Dendritic cell treated with granulocyte-macrophage colony-stimulating factor and Interleukin-4, amounts not matched to agents 40 ng/mL and 50 ng/mL, for 4 days (primary cell): ENCODE data around the gene EXOC3L4.

Experiments used
- H3K27ac Mint-ChIP-seq: one replicate; pipeline ENCODE4 v1.8.0; 2022; ENCODE audit warnings: mild to moderate bottlenecking, mixed read lengths
- H3K27me3 Mint-ChIP-seq: one replicate; pipeline ENCODE4 v1.8.0; 2022; ENCODE audit warnings: mild to moderate bottlenecking, mixed read lengths
- H3K36me3 Mint-ChIP-seq: one replicate; pipeline ENCODE4 v1.8.0; 2022; ENCODE audit warnings: low read depth, mixed read lengths
- H3K4me1 Mint-ChIP-seq: one replicate; pipeline ENCODE4 v1.8.0; 2022; ENCODE audit warnings: low read depth, mixed read lengths
- H3K4me3 Mint-ChIP-seq: one replicate; pipeline ENCODE4 v1.8.0; 2022; ENCODE audit warnings: mild to moderate bottlenecking, moderate library complexity, mixed read lengths
- H3K9me3 Mint-ChIP-seq: one replicate; pipeline ENCODE4 v1.8.0; 2022; ENCODE audit warnings: mixed read lengths
- intact Hi-C: fragments of 100-400 bp; cut with micrococcal nuclease; formaldehyde crosslinking; loops from one replicate; pipeline ENCODE4 v1.15.0; 2022

EXOC3L4 gene

DNA sequence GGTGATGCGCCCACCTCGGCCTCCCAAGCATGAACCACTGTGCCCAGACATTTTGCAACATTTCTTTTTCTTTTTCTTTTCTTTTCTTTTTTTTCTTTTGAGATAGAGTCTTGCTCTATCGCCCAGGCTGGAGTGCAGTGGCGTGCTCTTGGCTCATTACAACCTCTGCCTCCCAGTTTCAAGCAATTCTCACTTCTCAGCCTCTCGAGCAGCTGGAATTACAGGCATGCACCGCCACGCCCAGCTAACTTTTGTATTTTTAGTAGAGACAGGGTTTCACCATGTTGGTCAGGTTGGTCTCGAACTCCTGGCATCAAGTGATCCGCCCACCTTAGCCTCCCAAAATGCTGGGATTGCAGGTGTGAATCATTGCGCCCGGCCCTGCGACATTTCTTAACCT lies 29.5 kb upstream of the EXOC3L4 start:
- Mint-ChIP-seq H3K27me3 (peaks cover 50% of the 10 kb centered on the region), H3K4me3 (no peak overlapping the region), H3K9me3 (no peaks in the 10 kb centered on the region), H3K36me3 (no peaks in the 10 kb centered on the region), H3K27ac (no peak overlapping the region), H3K4me1 (peaks cover 33% of the 10 kb centered on the region)
- intact Hi-C loops = no loop called here

DNA sequence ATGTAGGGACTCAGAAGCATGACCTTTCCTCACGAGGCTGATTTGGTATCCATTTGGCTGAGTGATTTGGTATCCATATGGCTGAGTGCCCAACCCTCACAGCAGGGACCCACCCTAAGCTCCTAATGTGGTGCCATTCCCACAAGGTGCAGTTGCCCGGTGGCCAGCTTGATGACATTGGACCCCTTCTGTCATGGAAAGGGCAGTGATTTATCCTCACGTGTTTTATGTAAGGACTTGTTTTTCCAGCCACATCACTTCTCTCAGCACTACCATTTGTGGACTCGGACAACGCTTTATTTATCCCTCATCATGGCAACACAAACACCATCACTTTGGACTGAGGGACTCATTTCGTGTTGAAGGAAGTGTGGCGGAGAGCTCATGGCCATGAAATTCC lies 28.7 kb upstream of the EXOC3L4 start:
- H3K27ac Mint-ChIP-seq = no peak overlapping the region
- no peaks in the 10 kb centered on the region for H3K9me3 Mint-ChIP-seq
- H3K4me3 Mint-ChIP-seq = no peak overlapping the region
- peaks cover 38% of the 10 kb centered on the region for H3K4me1 Mint-ChIP-seq
- no peaks in the 10 kb centered on the region for H3K36me3 Mint-ChIP-seq
- peaks cover 42% of the 10 kb centered on the region for H3K27me3 Mint-ChIP-seq
- intact Hi-C loops = no loop called here

DNA sequence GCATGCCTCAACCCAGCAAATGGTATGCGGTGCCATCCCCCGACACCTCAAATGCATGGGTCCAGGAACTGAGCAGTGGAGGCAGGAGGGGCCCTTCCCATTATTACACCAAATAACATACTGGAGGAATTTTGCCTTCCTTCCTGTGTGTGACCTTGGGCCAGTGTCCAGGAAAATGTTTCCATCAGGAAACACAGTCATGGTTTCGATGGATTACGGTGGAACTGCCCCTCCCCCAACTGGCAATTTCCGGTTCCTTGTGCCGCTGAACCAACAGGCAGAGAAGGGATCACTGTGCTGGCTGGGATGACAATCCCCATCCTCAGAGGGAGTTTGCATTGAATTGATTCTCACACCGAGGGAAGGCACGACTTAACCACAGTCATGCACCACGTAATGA lies 28.1 kb upstream of the EXOC3L4 start:
- Mint-ChIP-seq H3K27ac (no peak overlapping the region), H3K27me3 (peaks cover 43% of the 10 kb centered on the region), H3K4me1 (peaks cover 44% of the 10 kb centered on the region), H3K4me3 (no peak overlapping the region), H3K36me3 (no peaks in the 10 kb centered on the region), H3K9me3 (no peaks in the 10 kb centered on the region)
- intact Hi-C loops = no loop called here

DNA sequence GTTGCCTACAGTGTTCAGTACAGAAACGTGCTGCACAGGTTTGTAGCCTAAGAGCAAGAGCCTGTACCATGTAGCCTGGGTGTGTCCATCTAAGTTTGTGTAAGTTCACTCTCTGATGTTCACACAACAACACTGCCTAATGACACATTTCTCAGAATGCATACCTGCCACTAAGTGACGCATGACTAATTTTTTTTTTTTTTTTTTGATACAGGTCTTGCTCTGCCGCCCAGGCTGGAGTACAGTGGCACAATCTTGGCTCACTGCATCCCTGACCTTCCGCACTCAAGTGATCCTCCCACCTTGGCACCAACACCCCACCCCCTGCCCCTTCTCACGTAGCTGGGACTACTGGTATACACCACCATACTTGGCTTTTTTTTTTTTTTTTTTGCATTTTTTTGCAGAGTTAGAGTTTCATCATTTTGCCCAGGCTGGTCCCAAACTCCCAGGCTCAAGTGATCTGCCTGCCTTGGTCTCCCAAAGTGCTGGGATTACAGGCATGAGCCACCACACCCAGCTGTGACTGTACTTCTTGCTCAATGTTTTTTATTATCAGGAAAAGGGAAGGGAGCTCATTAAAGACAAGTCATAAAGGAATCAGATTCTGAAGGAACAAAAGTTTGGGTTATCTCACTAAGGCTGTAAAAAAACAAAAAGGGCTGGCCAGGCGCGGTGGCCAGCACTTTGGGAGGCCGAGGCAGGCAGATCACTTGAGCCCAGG lies 27.1 kb upstream of the EXOC3L4 start:
- peak overlapping the region; percentile 91 for H3K27ac Mint-ChIP-seq
- no peaks in the 10 kb centered on the region for H3K36me3 Mint-ChIP-seq
- peaks cover 51% of the 10 kb centered on the region for H3K4me1 Mint-ChIP-seq
- no peaks in the 10 kb centered on the region for H3K9me3 Mint-ChIP-seq
- peaks cover 36% of the 10 kb centered on the region for H3K27me3 Mint-ChIP-seq
- intact Hi-C loops = no loop called here
- peak overlapping the region; percentile 21 for H3K4me3 Mint-ChIP-seq

DNA sequence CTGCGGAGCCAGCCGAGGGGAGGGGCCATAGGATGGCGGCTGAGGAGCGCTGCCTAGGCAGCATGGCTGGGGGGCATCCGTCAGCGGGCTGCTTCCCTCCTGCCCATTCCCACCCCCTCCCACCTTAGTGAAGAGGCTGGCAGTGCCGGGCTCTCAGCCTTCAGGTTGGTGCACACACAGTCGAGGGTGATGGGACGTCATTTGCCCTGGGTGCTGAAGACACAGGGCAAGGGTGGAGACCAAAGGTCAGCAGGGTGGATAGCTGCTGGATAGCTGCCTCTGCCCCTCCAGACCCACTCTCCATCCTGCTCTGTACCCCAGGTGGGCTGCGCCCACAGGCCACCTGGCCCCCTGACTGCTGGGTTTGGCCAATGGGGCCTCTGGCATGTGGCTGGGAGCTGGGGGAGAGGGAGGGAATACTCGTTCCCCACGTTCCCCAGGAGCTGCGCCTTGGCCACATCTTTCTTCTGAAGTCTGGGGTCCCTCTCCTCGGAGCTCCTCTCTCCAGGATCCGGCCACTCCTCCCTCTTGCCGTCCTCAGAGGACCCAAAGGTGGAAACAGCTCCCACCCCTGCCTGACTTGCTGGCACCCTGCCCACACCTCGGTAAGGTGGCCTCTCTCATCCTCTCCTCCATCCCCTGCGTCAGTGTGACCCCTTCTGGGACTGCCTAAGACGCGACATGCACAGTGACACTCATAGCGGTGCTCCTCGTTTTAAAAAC lies 26.0 kb upstream of the EXOC3L4 start:
- no peaks in the 10 kb centered on the region for H3K36me3 Mint-ChIP-seq
- H3K9me3 Mint-ChIP-seq = no peaks in the 10 kb centered on the region
- H3K4me1 Mint-ChIP-seq = peaks cover 61% of the 10 kb centered on the region
- peaks cover 42% of the 10 kb centered on the region for H3K27me3 Mint-ChIP-seq
- intact Hi-C loops = no loop called here
- peak overlapping the region; percentile 11 for H3K4me3 Mint-ChIP-seq
- peak overlapping the region; percentile 91 for H3K27ac Mint-ChIP-seq

DNA sequence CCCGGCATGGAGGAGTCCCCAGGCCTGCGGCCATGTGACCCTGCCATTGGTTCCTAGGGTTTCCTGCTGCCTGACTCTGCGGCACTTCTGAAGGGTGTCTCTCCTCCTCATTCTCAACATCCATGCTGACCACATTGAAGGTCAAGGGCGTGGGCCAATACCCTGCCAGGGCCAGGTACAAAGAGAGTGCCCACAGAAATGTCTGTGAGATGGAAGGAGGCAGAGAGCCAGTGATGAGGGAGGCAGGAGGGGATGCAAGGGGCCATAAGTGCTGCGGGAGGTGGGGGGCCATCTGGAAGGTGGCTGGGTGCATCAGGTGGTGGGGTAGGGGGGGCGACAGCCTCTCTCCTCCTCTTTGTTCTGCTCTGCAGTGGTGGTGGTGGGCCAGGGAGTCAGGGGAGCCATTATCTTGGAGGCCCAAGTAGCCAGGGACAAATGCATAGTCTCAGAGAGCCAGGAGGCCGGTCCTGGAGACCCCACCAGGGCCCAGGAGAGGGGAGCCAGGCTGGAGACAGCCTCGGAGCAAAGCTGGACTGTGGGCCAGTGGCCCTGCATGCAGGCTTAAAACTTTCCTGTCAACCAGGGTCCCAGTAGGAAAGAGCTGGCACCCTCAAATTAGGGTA lies 24.2 kb upstream of the EXOC3L4 start:
- intact Hi-C loops = no loop called here
- Mint-ChIP-seq H3K27ac (peak overlapping the region; percentile 79), H3K27me3 (peaks cover 37% of the 10 kb centered on the region)

DNA sequence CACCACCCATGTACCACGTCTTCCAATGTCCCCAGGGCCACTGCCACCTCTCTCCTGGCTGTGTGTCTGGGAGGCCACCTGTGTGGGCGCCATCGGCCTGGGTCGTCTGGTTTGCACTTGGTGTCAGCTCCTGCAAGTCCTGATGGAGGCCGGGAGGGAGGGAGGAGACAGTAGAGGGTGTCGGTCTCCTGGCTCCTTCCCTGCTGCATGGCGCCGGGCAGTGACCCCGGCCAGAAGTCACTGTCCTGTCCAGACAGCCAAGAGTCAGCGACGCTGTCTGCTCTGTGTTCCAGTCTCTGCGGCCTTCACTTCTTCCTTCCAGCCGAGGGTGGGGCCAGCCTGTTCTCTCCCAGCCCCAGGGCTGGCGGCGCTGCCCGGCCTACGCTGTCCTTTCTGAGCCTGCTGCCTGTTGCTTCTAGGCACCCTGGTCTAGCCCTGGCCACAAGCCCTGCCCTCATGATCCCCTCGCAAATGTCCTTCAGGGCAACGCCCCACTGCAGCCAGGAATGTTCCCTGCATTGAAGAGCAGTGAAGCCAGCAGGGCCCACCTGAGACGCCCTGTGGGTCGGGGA lies 23.5 kb upstream of the EXOC3L4 start:
- Mint-ChIP-seq H3K9me3 (no peaks in the 10 kb centered on the region), H3K27ac (peak overlapping the region; percentile 79), H3K36me3 (no peaks in the 10 kb centered on the region), H3K4me3 (no peak overlapping the region), H3K27me3 (peaks cover 31% of the 10 kb centered on the region), H3K4me1 (peaks cover 76% of the 10 kb centered on the region)
- intact Hi-C loops = no loop called here

More for the DNA sequence above, 24.2 kb upstream of the EXOC3L4 start:
- Mint-ChIP-seq H3K9me3 (no peaks in the 10 kb centered on the region), H3K36me3 (no peaks in the 10 kb centered on the region), H3K4me1 (peaks cover 75% of the 10 kb centered on the region), H3K4me3 (no peak overlapping the region)

DNA sequence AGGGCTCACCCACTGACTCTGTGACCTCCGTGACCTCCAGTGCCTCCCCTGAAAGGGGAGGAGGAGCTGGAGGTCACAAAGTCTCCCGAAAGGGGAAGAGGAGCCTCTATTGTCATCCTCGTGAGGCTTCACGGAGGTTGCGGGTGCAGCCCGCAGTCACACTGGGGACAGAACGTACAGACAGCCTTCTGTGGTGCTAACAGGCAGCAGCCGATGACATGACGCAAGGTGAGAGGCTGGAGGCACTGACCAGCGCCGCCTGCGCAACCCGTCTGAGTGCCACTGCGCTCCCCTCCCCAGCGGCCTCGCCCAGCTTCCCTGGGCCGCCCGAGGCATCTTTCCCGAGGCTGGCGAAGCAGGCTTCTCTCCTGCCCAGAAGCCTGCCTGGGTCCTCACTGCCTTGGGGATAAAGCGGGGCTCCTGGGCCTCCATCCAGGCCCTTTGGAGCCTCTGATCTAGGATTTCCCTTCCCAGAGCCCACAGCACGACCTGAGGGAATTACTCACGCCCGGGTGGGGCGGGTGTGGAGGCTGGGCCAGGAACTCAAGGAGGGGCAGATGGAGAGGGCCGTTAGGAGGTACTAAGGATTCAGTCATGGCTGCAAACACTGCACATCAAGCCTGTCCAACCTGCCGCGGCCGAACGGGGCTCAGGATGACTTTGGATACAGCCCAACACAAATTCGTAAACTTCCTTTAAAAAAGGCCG lies 22.8 kb upstream of the EXOC3L4 start:
- no peak overlapping the region for H3K4me3 Mint-ChIP-seq
- intact Hi-C loops = no loop called here
- H3K4me1 Mint-ChIP-seq = peaks cover 76% of the 10 kb centered on the region
- peak overlapping the region; percentile 79 for H3K27ac Mint-ChIP-seq
- H3K9me3 Mint-ChIP-seq = no peaks in the 10 kb centered on the region
- H3K27me3 Mint-ChIP-seq = peaks cover 31% of the 10 kb centered on the region
- H3K36me3 Mint-ChIP-seq = no peaks in the 10 kb centered on the region

DNA sequence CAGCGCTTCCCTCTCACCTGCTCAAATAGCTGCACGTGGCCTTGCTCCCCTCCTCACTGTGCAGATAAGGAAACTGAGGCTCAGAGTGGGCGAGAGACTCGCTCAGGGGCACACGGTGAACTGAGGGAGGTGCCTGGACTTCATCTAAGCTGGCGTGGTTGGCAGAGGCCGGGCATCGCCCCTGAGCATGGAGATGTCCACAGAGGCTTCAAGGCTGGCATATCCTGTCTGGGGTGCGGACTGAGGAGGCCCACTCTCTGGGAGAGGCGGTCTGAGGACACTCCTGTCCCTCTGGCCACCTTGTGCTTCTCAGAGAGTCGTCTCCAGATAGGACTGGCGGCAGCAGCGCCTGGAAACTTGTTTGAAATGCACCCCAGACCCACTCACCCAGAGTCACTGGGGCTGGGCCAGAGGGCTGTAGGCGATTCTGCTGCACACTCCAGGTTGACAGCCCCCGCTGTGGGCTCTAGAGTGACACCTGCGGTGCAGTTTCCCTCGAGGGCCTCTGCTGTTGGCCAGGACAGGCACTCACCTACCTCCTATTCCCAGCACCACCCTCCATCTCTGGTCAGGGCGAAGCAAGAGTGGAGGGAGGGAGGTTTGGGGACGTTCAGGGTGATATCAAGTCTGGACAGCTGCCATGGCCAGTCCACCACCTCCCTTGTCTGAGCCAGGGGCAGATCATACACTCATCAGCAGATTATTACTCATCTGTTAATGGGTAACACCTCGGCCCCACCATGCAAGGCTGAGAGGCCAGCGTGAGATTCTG lies 21.7 kb upstream of the EXOC3L4 start:
- intact Hi-C loops = no loop called here
- peak overlapping the region; percentile 79 for H3K27ac Mint-ChIP-seq
- peaks cover 69% of the 10 kb centered on the region for H3K4me1 Mint-ChIP-seq
- H3K36me3 Mint-ChIP-seq = no peaks in the 10 kb centered on the region
- H3K9me3 Mint-ChIP-seq = no peaks in the 10 kb centered on the region
- H3K4me3 Mint-ChIP-seq = no peak overlapping the region
- H3K27me3 Mint-ChIP-seq = peaks cover 32% of the 10 kb centered on the region

DNA sequence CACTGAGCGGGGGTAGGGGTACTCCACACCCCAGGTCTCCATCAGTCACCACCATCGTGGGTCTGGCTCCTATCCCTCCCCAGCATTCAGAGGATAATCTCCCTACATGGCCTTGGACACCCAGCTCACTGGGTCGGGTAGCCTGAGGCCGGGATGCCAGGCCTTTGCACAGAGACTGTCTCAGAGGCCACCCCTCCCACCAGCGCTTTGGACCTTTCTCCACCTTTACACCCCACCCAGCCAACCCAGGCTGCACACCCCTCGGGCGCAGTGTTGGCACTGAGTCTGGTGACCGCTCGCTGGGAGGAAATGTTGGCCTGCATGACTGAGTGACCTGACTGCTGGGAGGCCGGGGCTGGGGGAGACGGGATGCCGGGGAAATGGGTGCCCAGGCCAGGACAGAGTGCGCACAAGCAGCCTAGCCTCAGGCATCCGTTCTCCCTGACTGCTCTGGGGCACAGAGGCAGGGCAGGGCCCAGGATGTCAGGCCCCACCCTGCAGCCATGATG lies 21.1 kb upstream of the EXOC3L4 start:
- H3K27me3 Mint-ChIP-seq = peaks cover 34% of the 10 kb centered on the region
- H3K4me1 Mint-ChIP-seq = peaks cover 63% of the 10 kb centered on the region
- no peak overlapping the region for H3K4me3 Mint-ChIP-seq
- intact Hi-C loops = no loop called here
- H3K9me3 Mint-ChIP-seq = no peaks in the 10 kb centered on the region
- peak overlapping the region; percentile 79 for H3K27ac Mint-ChIP-seq
- H3K36me3 Mint-ChIP-seq = no peaks in the 10 kb centered on the region

DNA sequence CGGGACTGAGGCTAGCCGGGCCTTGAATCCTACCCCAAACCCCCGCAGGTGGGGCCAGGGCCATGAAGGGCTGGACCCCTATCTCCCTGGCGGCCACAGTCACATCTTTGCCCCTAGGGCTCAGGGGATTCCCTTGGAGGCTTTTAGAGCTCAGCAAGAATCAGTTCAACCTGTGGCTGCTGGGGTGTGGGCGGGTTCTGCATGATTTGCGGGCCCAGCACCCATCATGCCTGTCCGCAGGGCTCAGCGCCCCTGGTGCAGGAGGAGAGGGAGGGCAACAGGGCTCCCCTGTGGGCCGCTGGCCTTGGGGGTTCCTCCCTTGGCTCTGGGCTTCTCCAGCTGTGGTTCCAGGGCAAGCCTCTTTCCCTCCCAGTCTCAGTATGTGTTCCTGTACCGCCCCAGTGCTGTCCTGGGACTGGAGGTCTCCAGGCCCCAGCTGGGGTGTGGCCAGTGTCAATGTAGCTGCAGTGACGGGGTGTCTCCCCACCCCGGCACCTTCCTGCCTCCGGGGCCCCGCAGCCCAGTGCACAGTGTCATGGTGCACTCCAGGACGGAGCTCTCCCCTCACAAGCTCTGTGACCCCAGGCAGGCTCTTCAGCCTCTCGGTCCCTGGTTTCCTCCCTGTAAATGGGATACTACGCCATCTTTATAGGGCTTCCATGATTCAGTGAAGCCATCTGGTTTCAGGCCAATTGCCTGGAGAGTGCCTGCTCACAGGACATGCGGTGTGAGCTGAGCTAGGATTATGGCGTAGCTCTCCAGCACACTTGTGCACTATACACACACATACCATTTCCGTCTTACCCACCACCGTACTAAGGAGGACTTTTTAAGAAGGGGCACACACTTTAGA lies 20.4 kb upstream of the EXOC3L4 start:
- intact Hi-C loops = no loop called here

DNA sequence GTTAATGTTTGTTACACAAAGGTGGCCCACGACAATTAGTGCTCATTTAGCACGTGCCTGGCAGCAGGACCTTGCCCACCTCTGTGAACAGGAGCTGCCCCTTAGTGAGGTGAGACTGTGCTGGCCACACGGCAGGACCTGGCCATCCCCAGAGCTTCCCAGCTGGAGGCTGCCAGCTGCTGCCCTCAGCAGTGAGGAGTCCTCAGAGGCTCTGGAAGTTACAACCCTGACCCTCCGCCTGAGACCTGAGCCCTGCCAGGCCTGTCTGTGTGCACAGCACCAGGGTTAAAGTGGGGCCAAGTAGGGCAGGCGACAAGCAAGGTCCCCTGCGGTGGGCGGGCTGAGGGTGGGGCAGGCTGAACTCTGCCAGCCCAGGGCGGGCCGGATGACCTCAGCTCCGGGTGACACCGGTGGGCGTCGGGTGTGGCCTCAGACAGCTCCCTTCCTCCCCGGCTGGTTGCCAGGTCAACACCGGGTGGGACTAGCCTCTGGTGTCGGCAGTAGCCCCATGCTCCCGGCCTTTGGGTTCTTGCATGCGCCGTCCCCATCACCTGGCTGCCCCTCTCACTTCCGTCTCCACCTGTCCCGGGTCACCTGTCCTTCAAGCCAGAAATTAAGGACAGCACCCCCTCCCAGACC lies 19.7 kb upstream of the EXOC3L4 start:
- Mint-ChIP-seq H3K4me1 (peaks cover 54% of the 10 kb centered on the region), H3K9me3 (no peaks in the 10 kb centered on the region), H3K27me3 (peaks cover 30% of the 10 kb centered on the region), H3K4me3 (peak overlapping the region; percentile 72), H3K36me3 (no peaks in the 10 kb centered on the region), H3K27ac (peak overlapping the region; percentile 79)
- intact Hi-C loops = no loop called here

More for the DNA sequence above, 20.4 kb upstream of the EXOC3L4 start:
- peaks cover 57% of the 10 kb centered on the region for H3K4me1 Mint-ChIP-seq
- peak overlapping the region; percentile 79 for H3K27ac Mint-ChIP-seq
- no peaks in the 10 kb centered on the region for H3K9me3 Mint-ChIP-seq
- peaks cover 30% of the 10 kb centered on the region for H3K27me3 Mint-ChIP-seq
- H3K36me3 Mint-ChIP-seq = no peaks in the 10 kb centered on the region
- no peak overlapping the region for H3K4me3 Mint-ChIP-seq
